NCI-H1048 (cell line): Measurements from ENCODE around the gene SSH2.

Experiments used
- DNase-seq: peaks from one replicate; lab custom pipeline; 2025; lab: John Stamatoyannopoulos, UW

The SSH2 gene

DNA sequence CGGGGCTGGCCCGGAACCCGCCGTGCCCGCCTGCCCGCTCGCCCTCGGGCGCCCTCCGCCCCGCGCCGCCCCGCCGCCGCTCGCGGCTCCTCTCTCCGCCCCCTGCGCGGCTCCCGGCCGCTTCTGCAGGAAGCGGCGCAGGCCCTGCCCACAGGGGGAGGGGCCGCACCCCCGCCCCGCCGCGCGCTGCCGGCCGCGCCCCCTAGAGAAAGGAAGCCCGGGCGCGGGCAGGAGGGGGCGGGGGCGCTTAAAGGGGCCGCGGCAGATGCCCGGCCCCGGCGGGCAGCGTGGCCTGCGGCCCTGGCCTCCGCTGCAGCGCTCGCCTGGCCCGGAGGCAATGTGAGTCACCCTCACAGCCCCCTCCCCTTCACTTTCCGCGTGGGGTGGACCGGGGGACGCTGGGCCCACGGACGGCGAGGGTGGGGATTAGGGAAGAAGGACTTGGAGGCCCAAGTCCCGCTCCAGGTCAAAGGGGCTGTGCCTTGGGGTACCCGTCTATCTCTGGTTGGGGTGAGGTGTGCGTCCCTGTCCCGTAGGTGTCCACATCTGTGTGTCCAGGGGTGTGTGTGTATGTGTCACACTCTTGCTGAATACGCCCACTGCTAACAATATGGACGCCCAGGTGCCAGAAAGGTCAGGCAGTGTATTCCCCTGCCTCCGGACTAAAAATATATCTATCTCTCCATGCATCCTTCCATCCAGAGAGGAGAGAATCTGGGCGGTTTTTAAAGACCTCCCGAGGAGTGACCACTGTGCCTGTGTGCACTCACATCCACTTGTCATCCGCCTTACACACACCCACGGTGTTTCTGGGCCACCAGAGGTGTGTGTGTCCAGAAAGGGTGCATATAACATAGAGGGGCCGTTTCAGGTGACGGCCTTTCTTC, 340.3 kb downstream of the SSH2 start, which contains the start of gene GIT1:
TSS of gene GIT1 (minus strand) at position 125 of the 887 bp plus-strand sequence. CDS start 270 bp downstream, outside the sequence.
- peak; percentile 57 for DNase-seq

DNA sequence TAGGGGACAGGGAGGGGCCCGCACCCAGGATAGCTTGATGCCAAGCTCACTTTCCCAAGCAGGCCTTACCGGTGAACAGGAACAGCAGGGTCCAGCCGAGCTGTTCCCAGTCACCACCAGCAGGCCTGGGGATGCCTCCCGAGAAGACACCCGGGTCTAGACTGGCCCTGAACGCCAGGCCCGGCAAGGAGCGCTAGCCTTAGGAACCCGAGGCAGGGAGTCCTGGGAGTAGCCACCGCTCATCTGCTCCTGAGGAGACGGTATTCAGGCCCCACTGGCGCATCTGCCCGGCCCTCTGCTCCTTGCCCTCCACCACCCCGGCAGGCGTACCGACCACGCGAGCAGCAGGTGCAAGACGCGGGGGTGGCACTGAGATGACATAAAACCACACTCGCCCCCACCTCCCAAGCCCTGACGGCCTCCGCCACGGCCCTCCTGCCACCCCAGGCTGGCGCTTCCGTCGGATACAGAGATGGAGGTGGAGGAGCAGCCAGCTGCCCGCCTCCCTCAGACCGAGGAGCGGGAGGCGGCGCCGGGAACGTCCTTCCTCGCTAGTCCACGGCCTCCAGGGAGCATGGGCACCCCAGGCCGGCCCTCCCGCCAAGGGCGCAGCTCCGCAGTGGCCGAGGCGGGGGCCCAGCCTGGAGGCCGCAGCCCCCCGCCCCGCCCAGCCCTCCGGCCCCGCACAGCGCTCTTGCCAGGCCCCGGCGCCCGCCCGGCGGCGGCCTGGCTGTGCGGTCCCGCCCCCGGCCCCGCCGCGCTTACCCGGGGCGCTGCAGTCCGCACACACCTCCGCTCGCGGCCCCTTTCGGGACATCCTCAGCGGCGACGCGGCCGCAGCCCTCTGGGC, 341.2 kb downstream of the SSH2 start:
- no peak for DNase-seq

DNA sequence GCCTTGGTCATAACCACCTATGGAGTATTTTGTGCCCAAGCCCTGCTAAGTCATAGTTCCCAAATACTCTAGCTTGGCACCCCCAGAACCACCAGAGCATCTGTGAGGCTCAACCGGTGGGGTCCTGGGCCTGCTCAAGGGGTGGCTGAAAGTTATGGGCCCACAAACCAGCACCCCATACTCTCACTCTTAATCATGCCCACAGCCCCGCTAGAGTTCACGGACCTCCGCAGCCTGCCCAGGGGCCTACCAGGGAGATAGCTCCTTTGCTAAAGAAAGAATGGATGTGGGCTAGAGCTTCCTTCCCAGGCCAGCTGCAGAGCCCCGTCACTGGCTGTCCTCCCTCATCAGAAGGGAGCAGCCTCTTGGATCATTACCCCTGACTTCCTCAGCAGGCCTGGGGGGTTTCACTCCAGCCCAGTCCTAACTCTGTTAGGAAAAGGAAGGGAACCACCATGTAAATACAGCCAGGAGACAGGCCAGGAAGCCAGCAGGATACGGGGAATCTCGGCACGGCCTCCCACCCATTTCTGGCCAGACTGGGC, 341.9 kb downstream of the SSH2 start:
- no peak for DNase-seq

DNA sequence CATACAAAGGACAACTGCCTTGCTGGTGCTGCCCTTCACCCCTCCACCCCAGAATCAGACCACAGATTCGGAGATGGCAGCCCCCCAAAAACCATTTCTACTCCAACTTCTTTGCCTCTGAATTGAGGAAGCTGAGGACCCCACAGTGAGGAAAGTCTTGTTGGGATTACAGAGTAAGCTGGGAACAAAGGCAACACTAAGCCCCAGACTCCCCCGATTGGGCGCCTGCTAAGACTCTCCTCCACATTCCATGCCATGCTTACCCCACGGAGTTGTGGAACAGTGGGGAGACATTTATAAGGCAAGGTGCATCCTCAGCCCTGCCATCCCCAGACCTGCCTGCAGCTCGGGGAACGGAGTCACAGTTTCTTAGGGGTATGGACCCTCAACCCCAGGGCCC, 342.4 kb downstream of the SSH2 start:
- DNase-seq = no peak

DNA sequence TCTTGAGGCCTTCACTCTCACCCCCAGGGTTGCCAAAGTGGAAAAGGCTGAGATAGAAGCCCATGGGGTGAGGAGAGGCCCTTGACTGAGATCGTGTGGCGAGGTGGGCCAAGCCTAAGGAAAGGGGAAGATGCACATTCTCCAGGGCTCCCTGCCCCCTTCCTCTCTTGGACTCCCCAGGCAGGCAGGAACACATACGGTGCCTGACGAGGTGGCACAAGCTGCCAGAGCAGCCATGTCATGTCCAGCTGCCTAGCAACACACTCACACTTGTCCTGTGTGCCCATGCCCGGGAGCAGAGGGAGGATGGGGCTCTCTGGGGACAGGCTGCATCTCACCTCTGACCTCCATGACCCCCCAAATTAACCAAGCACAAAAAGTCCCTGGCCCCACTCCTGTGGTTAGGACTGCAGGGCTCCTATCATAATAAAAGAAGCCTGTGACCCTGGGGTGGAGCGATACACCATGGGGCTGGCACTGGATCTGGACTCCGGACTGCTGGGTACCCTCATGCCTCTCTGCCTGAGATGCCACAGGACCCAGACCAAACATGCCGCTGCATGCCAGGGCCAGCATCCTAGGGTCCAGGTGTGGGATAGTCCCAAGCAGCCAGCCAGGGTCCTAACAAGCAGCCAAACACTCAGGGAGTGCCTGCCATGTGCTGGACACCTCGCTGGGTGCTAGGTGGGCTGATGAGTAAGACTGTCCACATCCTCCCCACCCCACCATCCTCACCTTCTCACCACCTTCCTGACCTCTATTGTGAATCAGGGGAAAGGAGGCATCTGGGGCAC, 343.2 kb downstream of the SSH2 start:
- DNase-seq = no peak

DNA sequence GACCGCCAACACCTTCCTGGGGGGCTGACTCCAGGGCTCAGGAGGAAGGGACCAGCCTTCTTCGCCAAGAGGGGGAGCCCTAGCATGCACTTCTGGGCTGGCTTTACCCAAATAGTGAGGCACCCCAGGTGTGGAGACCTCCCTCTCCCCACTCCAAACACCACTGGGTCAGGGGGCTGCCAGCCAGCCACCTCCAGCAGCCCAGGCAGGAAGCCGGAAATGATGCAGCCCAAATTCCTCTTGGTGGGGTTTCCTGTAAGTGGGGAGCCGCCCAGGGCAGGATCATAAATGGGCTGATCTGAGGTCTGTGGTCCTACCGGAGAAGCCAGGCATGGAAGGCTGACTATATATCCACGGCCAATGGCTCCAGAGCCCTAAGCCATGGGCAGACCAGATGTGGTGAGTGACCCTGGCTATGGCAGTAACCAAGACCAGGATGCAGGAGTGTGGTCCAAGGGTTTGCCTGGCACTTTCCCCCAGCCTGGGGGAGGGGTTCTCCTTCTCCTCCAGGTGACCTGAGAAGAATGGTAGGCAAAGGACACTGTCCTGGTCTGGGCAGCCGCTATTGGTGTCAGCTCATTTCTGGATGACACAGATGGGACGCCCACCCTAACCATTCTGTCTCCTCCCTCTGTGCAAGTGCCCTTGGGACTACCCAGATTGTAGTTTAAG, 344.8 kb downstream of the SSH2 start:
- DNase-seq = no peak

DNA sequence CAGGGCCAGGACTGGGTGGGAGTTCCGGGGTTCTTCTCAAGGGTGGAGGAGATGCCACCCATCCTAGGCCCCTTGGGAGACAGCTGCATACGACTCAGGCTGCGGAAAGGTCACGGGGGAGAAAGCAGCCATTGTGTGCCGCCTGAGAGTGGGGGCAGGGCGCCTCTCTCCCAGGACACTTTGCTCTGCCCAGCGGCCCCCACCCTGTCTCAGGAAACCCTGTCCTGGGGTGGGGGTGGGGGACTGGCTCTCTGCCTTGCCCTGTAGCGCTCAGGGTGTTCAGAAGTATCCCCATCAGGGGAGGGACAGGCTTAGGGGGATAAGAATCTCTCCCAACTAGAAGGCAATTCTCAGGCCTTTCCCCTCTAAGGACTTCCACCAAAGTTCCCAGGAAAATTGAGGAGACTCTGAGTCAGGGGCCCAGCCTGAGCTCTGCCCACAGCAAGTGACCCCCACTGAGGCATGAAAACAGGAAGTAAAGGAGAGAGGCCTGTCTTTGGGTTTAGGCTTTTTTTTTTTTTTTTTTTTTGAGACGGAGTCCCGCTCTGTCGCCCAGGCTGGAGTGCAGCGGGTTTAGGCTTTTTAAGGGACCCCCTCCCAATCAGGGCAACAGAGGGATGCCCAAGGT, 345.5 kb downstream of the SSH2 start:
- no peak for DNase-seq

DNA sequence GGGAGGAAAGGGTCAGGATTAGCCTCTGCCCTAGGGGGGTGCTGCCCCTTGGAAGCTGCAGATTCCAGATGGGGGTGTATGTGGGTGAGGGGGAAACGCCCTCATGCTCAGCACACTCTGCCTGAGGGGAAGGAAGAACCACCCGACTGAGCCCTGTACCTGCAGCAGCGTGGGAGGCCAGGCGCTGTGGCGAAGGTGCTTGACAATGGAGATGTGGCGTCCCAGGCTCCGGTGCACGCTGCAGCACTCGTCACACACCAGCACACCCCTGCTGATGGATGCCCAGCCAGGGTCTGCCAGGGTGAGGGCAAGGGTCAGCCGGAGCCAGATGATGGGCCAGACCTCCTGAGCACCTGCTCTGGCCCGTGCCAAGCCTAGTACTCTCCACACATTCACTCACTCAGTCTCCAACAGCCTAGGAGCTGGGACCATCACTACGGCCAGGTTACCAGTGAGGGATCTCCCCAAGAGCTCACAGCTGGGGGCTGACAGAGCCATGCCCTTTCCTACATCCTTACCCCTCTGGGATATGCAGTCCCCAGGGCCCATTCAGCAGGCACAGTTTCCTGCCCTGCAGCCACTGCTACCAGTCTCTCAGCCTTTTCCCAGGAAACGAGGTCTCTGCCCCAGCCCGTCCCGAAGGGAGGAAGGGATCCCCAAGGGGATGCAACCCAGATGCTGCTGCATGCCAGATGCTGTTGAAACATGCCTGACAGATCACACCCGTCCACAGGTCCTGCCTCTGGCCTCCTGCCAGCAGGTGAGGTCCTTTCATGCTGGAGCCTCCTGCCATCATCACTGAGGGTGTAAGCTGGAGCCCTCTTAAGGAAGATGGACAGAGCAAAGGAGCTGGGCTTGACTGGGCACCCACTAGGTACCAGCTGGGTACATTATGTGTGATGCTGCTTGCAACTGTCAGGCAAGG, 346.4 kb downstream of the SSH2 start:
- no peak for DNase-seq

DNA sequence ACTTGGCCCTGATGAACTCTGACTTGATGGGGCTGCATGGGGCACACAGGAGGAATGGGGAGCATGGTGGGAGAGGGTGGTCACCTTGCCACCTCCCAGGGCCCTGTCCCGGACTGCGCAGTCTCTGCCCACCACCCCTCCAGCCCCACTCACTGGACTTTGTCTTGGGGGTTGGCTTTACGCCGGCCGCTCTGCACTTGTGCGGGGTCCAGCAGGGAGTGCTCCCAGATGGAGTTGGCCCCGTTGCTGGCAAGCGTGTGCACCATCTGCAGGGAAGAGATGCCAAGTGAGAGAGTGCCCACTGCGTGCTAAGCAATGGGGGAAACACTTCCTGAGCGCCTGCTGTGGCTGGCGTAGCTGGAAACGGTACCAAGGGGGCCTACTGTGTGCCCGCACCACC, 347.3 kb downstream of the SSH2 start:
- DNase-seq = no peak

DNA sequence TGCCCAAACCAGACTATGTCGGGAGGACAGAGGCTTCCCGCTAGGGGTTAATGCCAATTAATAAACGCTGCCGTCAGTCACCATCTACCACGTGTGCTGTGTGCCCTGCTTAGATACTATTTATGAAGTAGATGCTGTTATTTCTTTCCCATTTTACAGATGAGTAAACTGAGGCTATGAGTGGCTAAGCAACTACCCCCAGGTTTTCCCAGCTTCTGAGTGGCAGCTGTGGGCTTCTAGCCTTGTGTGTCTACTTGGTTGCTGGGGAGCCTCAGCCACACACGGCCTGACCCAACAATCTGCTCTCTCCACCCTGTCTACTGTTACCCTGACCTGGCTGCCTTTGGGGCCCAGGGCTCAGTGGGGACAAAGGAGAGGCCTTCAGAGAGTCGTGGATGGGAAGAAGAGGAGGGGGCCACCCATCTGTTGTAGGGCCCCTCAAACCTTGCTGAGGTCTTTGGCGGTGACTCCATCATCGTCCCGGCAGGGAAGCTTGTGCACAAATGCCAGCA, 347.7 kb downstream of the SSH2 start:
- no peak for DNase-seq

DNA sequence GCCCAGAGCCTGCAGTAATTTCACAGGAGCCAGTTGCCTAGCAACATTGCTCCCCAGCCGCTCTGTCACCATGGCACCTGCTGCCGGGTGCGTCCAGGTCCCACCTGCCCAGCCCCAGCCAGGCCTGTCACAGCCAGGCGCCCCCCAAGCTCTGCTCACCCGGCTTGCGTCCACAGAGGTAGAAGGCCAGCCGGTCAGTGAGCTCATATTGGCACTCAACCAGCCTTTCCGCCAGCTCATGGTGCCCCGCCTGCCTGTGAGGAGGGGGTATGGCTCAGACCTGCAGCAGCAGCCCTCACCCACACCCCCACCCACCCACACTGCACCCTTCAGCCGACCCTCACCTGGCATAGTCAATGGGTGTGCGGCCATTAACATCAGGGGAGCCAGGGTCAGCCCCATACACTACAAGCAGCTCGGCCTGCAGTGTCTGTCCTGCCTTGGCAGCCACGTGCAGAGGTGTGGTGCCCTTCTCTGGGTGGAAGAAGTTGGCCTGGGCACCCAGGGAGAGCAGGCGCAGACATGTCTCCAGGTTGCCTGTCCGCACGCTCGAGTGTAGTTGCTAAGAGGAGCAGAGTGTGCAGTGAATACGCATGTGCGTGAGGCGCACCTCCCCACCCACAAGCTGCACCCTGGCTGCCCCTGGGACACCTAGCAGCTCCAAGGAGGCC, 348.3 kb downstream of the SSH2 start:
- DNase-seq = no peak

DNA sequence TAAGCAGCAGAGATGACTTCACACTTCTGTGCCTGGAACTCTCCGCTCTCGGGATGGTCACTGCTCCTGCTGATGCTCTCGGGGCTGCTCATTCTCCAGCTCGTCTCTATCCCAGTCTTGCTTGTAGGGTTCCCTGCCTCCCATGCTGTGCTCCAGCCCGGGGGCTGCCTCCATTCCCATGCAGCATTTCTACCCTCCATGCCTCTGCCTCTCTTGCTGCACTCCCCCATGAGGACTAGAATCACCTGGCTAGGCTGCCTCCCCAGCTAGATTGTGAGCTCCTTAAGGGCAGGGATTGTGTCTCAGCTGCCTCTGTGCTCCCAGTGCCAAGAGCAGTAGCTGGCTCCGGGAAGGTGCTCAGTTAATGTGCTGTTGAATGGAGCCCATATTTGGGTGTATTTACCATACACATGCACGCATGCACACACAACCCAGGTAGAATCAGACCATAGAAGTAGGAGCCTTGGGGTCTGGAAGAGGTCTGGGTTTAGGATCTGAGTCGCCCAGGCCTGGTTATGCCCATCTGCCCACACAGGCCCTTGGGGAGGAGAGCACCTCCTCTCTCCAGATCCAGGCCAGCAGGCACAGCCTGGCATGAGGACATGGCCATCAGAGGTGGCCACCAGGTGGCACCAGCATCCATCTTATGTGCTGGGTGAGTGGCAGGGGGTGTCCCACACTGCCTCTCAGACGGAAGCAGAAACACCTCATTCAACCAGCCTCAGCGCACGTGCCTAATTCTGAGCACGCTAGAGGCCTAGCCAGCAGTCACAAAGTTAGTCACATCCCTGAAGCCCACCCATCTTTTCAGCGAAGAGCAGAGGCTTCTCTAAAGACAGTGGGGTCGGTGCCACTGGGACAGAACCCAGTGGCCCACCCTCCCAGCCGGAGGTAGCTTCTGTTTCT, 349.9 kb downstream of the SSH2 start:
- DNase-seq = no peak

DNA sequence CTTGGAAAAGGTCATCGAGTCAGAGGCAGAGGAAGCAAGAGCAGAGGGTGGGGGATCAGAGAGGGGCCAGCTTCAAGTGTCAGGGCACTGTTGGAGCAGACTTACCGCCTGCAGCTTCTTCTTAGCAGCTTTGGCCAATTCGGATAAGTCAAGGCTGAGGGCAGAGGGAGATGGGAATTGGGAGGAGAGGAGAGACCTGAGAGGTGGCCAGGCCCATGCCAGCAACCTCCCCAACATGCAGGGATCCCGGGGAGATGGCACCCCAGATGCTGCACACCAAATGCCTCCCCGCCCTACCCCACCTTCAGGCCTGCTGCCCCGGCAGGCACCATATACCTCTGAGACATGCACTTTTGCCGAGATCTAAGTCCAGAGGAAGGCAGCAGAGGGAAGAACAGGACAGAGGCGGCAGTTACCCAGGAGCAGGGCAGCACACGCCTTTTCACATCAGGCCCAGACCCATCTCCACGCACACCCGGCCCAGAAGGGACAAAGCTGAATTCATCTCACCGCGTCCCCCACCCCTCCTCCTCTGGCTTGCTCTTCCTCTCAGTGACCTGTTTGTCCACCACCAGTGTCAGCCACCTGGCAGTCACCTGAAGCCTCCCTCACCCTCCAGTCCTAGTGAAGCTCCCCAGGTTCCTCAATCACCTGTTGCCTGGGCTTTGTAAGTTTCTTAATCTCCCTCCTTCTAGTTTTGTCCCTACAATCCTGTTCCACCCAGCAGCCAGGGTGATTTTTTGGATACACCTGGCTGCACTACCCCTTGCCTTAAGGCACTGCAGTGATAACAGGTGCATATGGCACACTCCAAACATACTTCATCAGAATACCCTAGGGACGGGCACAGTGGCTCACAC, 351.2 kb downstream of the SSH2 start:
- DNase-seq = no peak

DNA sequence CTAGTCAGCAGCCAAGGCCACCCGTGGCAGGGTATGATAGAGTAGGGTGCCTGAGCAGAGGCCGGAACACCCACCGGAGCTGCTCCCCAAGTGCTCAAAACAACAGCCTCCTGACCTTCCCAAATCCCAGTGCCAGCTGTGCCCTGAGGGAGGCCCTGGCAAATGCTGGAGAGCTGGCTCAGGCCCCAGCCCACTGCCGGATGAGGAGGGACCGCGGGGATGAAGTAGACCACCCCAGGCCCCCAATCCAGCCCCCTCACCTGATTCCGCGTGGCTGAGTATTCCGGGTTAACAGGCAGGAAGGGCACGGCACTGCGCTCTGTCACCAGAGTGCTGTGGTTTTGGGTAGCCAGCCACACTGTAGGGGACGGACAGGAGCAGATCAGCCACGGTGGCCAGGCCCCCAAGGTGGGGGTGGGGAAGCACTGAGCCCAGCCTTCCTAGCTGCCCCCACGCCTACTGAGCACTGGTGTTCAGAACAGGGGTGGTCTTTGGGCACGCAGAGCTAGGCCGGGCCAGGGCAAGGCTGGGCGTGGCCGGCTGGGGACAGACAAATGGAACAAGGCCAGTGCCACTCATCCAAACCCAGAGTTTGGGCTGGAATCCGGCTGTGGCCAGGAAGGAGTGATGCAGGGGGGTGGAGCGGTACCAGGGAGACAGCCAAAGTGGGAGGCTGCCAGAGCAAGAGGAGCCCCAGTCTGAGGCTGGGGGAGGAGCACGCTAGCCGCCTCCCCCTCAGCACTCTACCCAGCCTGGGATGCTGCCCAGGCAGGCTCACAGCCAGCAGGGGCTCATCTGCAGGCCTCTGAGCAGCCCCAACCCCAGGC, 352.4 kb downstream of the SSH2 start:
- no peak for DNase-seq

DNA sequence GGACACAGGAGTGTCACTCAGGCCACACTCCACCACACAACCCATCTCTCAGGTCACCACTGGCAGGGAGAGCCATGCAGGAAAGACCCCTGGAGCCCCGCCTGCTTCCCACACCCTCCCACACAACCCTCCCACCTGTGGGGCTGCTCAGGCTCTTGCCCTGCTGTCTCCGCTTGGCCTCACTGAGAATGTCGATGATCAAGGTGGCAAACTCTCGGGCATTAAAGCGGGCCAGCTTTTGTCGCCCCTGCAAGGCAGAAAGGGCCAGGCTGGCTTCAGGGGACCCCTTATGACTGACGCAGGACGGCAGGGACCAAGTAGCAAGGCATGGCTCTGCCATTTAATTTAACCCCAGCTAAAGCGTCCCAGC, 353.0 kb downstream of the SSH2 start:
- no peak for DNase-seq
